ENCODE results near the gene C17orf78.

- TF ChIP-seq POLR2AphosphoS5 (IDR thresholded peaks at IDR 0.05; ENCODE audit: low read depth, low read length) (no peak), REST (IDR thresholded peaks at IDR 0.05; ENCODE audit: insufficient read depth in 1 of 2, low read depth in 2 of 2, low read length in 2 of 2) (no peak), TAF1 (IDR thresholded peaks at IDR 0.05; ENCODE audit: borderline replicate concordance, insufficient read depth, low read length) (no peak), SIN3A (IDR thresholded peaks at IDR 0.05; ENCODE audit: borderline replicate concordance, insufficient read depth, low read length) (no peak), FOXP2 (optimal IDR thresholded peaks at IDR 0.05; ENCODE audit: borderline replicate concordance, extremely low read depth, extremely low read length, insufficient read depth) (no peak)
Observed at GRCh38 chr17:37425268-37425667, 49.5 kb downstream of the C17orf78 start.
